ENCODE results near the gene GPSM1.

Gene GPSM1

GRCh38 chr9:136361754-136362449 is 34.6 kb downstream of the GPSM1 start:
- no peak for DNase-seq (ENCODE audit: low read depth)

DNA sequence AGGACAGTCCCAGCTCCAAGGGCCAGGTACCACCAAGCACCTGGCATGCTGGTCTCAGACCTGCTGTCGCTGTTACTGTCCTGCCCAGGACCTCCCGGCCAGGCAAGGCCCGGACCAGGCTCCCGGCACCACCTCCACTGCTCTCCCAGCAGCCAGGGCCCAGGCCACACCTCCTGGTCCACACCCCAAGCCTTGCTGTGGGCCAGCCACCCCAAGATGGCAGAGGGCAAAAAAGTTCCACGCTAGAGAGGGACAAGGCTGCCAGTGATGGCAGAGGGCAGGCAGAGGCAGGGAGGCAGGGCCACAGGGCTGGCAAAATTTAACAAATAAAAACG is 35.1 kb downstream of the GPSM1 start:
- no peak for DNase-seq (ENCODE audit: low read depth)

DNA sequence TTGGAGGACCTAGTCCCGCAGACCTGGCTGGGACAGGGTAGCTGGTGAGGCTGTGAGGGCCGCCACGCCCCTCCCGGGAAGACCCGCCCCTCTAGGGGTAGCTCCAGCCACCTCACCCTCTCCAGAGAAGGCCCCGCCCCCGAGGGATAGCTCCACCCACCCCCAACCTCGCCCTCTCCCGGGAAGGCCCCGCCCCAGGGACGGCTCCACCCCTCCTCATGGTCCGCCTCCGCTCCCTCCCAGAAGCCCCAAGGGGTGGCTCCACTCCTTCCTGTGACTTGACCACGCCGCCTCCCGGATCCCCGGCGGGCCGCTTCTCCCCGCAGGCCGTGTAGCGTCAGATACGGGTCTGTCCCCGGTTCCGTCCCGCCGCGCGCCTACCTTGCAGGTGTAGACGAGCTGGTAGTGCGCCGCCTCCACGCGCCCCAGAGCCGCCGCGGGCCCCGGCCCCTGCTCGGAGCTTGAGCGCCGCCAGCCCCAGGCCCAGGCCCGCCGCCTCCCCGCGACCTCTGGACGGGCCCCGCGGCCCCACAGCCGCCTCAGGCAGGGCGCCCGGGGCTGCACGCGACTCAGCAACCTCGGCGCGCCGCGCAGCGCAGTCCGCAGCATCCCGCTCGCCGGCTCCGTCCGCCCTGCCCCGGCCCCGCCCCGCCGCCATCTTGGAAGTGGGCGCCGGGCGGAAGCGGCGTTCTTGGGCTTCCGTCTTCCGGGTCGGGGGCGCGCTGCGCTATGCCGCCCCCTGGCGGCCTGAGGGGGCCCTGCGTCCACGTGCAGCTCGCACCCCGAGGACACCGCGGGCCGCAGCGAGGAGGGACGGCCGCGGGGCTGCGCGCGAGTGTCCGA is 36.0 kb downstream of the GPSM1 start, which contains the start of gene DNLZ:
DNLZ (minus strand) TSS at position 639 of the 843 bp plus-strand sequence; CDS start at position 609, 30 bp downstream.
- peak; percentile 86 for DNase-seq (ENCODE audit: low read depth)

GRCh38 chr9:136363949-136364748 is 36.8 kb downstream of the GPSM1 start:
- DNase-seq (ENCODE audit: low read depth) = no peak

DNA sequence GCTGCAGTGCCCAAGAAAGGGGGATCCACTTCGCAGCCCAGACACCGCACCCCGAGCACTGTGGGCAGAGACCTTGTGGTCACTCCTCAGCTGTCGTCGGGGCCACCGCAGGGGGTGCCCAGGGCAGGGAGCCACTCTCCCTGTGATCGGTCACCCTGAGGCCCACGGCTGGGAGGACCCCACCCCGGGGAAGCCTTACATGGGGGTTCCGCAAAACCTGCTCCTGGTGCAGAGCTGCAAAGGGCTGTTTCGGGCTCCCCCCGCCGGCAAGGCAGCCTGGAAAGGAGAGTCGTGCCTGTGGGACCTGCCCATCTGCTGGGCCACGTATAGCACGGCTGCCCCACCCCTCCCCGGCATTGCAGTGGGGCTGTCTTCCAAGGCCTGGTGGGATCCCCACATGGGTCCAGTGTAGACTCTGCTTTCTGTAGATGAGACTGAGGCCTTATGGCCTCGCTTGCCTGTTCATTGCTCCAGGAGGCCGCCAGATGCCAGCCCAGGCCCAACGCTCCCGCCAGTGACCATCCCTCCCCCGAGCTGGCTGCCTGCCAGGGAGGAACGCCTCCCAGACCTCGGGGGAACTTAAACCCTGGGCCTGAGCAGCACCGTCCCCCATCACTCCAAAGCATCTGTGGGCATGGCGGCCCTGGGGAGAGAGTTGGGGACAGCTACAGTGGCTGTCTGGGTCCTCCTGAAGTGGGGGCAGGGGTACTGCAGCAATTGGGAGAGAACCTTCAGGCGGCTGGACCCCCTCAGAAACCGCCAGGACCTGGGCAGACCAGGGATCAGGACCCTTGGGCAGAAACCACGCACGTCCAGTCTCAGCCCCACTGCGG is 37.8 kb downstream of the GPSM1 start:
- DNase-seq (ENCODE audit: low read depth) = no peak

DNA sequence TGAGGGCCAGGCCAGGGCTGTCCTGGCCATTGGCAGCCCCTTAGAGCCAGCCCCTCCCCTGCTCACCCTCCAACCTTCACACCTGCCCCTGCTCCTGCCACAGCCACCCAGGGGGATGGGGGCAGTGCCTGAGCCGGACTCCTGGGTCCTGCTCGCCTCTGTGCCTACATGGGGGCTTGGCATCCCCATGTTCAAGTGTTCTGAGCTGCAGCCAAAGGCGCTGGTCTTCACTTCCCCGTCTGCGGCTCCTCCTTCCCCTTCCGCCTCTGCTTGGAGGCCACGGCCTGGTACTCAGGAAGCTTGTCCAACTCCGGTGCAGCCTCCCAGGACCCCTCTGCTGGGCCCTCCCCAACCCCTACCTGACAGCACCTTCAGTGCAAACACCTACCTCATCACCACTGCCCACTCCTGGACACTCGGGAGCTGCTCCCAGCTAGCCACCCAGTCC is 38.5 kb downstream of the GPSM1 start:
- DNase-seq (ENCODE audit: low read depth) = no peak

DNA sequence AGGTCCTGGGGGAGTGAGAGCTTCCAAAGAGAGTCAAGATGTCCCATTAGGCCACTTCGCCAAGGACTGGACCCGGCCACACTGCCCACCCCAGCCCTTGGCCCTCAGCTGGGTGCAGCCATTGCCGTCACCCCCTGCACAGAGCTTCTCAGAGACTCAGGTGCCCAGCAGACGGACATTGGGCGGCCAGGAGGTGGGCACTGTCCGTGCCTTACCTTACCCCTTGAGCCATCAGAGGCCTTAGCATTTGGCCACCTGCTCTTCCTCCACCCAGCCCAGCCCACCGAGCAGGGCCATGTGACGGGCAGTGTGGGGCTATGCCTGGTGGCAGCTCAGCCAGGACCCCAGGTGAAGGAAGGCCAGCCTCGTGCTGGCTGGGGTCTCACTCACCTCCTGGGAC is 39.5 kb downstream of the GPSM1 start:
- no peak for DNase-seq (ENCODE audit: low read depth)

- DNase-seq (ENCODE audit: low read depth) = no peak
These were observed 40.2 kb downstream of the GPSM1 start for GRCh38 chr9:136367296-136368145.

GRCh38 chr9:136368190-136368589 is 40.9 kb downstream of the GPSM1 start:
- no peak for DNase-seq (ENCODE audit: low read depth)

GRCh38 chr9:136370037-136370436 is 42.7 kb downstream of the GPSM1 start:
- DNase-seq (ENCODE audit: low read depth) = no peak

- no peak for DNase-seq (ENCODE audit: low read depth)
These were observed 43.6 kb downstream of the GPSM1 start for GRCh38 chr9:136370687-136371532.

DNA sequence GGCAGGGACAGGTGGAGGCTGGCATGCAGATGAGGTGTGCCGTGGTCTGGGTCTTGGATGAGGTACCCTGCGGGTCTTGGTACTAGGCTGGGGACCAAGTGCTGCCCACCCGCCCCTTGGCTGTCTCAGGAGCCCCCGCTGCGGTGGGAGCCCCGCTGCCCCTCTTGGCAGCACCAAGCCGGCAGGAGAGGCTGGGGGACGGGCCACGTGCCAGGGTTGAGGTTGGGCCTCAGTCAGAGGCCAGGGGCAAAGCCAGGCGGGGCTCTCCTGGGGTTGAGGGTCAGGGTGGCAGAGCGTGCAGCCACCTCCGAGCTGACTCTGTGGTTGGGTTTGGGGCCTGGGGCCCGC is 44.2 kb downstream of the GPSM1 start:
- no peak for DNase-seq (ENCODE audit: low read depth)

DNA sequence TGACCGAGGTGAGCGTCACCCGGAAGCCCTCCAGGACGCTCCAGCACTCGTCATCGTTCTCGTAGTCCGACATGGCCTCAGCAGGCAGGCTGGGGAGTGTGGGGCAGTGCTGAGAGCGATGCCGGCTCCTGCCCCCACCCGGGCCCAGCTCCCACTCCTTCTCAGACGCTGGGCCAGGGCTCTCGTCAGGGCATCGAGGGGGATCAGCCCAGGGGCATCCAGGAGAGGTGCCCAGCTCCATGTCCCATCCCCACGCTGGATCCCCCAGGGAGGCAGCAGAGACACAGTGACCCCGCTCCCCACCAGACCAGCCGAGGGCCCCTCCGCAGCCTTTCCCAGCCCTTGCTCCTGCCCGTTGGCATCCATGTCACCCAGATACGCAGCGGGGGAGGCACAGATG is 44.7 kb downstream of the GPSM1 start:
- DNase-seq (ENCODE audit: low read depth) = no peak

DNA sequence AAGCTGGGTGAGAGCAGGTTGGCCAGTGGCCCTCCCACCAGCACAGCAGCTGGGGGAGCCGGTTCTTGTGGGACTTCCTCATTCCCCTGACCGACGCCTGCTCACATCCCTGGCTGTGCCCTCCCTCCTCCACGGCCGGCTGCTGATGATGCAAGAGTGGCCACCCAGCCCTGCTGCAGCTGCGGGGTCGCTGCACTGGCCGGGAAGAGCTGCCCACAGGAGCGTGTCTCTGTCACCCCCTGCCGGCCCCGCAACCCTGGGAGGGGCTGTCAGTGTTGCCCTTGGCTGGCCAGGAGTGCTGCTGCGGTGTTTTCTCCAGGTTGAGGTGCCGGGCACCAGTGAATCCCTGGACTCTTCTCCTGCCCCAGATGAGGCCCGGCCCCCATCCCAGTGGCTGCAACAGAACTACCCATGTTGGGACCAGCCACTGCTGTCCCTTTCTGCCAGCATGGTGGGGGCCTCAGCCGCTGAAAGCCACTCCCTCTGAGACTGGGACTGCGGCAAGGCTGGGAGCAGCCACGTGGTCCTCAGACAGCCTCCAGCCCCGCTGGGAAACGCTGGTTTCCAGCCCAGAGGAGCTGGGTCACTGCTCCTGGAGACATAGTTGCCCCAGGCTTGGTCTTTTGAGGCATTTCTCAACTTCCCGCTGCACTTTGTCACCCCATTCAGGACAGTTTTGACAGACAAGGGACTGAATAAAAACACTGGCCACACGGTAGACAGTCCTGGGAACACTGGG is 45.4 kb downstream of the GPSM1 start:
- DNase-seq (ENCODE audit: low read depth) = no peak

DNA sequence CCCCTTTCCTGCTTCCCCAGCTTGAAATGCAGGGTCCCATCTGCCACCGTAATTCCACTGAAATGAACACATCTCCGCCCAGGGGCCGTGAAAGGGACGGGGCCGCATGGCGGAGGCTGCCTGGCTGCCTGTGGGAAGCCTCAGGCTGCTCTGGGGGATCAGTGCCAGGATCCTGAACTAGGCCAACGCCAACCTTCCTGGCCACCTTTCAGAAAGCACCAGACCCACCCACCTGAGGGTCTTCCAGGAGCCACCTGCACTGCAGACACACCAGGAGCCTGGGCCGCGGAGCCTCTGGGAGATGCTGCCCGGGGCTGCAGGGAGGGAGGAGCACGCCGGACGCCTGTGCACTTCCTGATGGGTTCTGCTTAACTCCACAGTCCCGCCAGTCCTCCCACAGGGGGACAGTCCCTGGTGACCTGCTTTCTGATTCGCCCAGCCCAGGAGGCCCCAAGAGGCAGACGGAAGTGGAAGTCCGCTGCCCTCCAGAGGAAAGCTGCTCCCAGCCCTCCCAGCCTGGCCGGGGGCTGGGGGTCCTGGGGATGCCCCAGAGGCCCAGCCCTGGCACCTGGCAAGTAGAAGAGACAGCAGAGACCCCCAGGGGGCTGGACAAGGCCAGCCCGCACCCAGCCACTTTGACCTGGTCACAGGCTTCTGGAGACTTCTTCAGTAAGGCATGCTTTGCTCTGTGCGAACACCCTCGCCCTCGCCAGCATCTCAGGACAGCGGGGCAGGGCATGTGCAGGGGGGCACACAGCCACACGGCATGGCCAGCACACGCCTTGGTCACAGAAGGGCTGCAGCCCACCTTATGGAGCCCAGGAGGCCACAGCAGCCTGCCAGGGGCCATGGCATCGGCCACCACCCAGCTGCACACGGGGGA is 46.2 kb downstream of the GPSM1 start, which contains the start of gene CARD9:
CARD9 (minus strand) TSS at position 370 of the 883 bp plus-strand sequence. CDS start 1,591 bp downstream, outside the sequence.
- no peak for DNase-seq (ENCODE audit: low read depth)

DNA sequence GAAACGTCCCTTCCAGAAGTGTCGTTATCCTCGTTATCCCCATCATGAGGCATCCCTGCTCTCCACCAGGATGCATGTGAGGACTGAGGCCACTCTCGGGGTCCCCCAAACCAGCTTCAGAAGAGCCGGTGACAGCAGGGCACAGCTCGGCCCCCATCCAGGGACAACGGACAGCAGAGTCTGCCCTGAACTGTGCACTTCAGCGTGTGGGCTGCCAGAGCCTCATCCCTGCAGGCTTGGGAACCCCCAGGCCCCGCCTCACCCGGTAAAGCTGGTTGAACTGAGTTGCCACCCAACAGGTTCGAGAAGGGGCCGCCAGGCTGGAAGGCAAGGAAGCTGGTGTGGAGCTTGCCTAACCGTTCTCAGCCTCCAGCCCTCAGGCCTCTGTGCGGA is 46.8 kb downstream of the GPSM1 start:
- no peak for DNase-seq (ENCODE audit: low read depth)

- DNase-seq (ENCODE audit: low read depth) = no peak
These were observed 47.8 kb downstream of the GPSM1 start for GRCh38 chr9:136375096-136375495.

GRCh38 chr9:136376457-136376856 is 49.1 kb downstream of the GPSM1 start:
- DNase-seq (ENCODE audit: low read depth) = no peak
